Activated T-cell treated with anti-CD3 and anti-CD28 coated beads, Interleukin-2, amount 50 U/mL, for 72 hours (primary cell): ENCODE measurements around the gene PIP5K1C. TPM values are rescaled to one million over a fixed set of nuclear protein-coding genes. Genes with fewer than 3 reads are reported as not detected.

Experiments
- ATAC-seq, 2 donors: fragments of 150-1000 bp; cut with Tn5 transposase; replicated peaks in 1 of 2; 2 replicates each; pipeline ENCODE4 v1.10.0; 2021; ENCODE audit warnings: moderate library complexity in 2 of 2, mild to moderate bottlenecking in 1 of 2
- DNase-seq, 2 donors: peaks; one replicate each; pipeline ENCODE4 v3.0.0; 2021 to 2022; ENCODE audit warnings: mixed read lengths in 1 of 2
- H3K27ac Mint-ChIP-seq: one replicate; pipeline ENCODE4 v1.8.0; 2022; ENCODE audit warnings: mild to moderate bottlenecking, moderate library complexity, mixed read lengths
- H3K27me3 Mint-ChIP-seq: one replicate; pipeline ENCODE4 v1.8.0; 2022; ENCODE audit warnings: low read depth, mixed read lengths
- H3K36me3 Mint-ChIP-seq, 2 donors: one replicate each; pipeline ENCODE4 v1.8.0; 2022; ENCODE audit warnings: mixed read lengths in 2 of 2, mild to moderate bottlenecking in 1 of 2; ENCODE audit not compliant: insufficient read depth in 2 of 2
- H3K4me1 Mint-ChIP-seq: one replicate; pipeline ENCODE4 v1.8.0; 2022; ENCODE audit warnings: low read depth, mixed read lengths
- H3K4me3 Mint-ChIP-seq, 2 donors: one replicate each; pipeline ENCODE4 v1.8.0; 2022; ENCODE audit warnings: mild to moderate bottlenecking in 2 of 2, mixed read lengths in 2 of 2, moderate library complexity in 2 of 2
- H3K9me3 Mint-ChIP-seq, 2 donors: one replicate each; pipeline ENCODE4 v1.8.0; 2022; ENCODE audit warnings: mixed read lengths in 2 of 2
- total RNA-seq, 2 donors: library from RNA; stranded (reverse); gene quantifications; one replicate each; pipeline ENCODE4 v1.2.3, GENCODE V29; 2022

The PIP5K1C gene
- total RNA-seq, 2 donors from 2014 or later = 16.0 to 21.0 TPM

DNA sequence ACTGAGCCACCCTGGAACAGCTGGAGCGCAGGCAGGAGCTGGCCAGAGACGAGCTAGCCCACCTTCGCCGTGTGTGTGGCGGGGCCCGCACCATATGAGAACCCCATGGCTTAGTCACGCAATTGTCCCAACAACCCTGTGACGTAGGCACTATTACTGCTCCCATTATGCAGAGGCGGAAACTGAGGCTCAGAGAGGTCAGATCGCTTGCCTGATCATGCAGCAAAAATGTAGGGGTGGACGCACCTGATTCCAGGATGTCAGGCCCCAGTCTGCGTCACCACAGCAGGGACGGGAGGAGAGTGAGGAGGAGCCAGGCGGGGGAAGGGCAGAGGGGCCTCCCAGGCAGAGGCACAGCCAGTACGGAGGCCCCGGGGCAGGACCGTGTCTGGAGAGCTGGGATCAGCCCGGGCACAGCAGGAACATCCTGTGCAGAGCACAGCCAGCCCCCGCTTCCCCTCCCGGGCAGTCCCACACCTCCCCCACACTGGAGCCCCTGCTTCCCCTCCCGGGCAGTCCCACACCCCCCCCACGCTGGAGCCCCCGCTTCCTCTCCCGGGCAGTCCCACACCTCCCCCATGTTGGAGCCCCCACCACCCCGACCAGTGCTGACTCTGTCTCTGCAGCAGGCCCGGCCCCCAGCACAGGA, 16.7 kb downstream of the PIP5K1C start:
- Mint-ChIP-seq H3K27me3 (no peaks in the 10 kb centered on the region), H3K9me3 (peaks cover 0 to 4% of the 10 kb centered on the region in 2 donors), H3K36me3 (peaks cover 3 to 12% of the 10 kb centered on the region in 2 donors), H3K27ac (no peak overlapping the region), H3K4me1 (peaks cover 13% of the 10 kb centered on the region), H3K4me3 (no peak overlapping the region)
- ATAC-seq = no peak
- DNase-seq = no peak

- H3K4me1 Mint-ChIP-seq = peaks cover 10% of the 10 kb centered on the region
- H3K36me3 Mint-ChIP-seq = peaks cover 3 to 12% of the 10 kb centered on the region in 2 donors
- no peak overlapping the region for H3K4me3 Mint-ChIP-seq
- no peak overlapping the region for H3K27ac Mint-ChIP-seq
- no peaks in the 10 kb centered on the region for H3K27me3 Mint-ChIP-seq
- ATAC-seq = no peak
- peaks cover 0 to 4% of the 10 kb centered on the region in 2 donors for H3K9me3 Mint-ChIP-seq
- no peak for DNase-seq
Measured at GRCh38 chr19:3682741-3683404, 17.4 kb downstream of the PIP5K1C start.

GRCh38 chr19:3682286-3682685, 18.0 kb downstream of the PIP5K1C start:
- no peak overlapping the region for H3K27ac Mint-ChIP-seq
- H3K27me3 Mint-ChIP-seq = no peaks in the 10 kb centered on the region
- no peak overlapping the region for H3K4me3 Mint-ChIP-seq
- H3K9me3 Mint-ChIP-seq = peaks cover 0 to 4% of the 10 kb centered on the region in 2 donors
- ATAC-seq (no peak), DNase-seq (no peak)
- H3K36me3 Mint-ChIP-seq = peaks cover 3 to 12% of the 10 kb centered on the region in 2 donors
- peaks cover 6% of the 10 kb centered on the region for H3K4me1 Mint-ChIP-seq

GRCh38 chr19:3680939-3681338, 19.3 kb downstream of the PIP5K1C start:
- H3K4me3 Mint-ChIP-seq = no peak overlapping the region
- ATAC-seq = no peak

DNA sequence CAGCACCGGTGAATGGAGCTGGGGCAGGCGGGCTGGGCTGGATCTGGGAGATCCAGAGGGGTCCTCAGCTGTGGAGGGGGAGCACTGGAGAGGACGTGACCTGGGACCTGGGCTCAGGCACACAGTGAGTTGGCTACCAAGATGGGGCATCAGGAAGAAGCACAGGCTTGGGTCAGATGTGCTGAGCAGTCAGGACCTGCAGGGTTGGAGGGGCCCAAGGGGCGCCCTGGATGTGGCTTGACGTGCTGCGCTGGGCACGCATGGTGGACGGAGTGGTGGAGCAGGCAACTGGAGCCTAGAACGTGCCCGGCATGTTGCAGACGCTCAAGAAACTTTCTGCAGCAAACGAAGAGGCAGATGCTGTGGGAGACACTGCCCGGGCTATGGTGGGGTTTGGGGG, 20.7 kb downstream of the PIP5K1C start:
- ATAC-seq (no peak), DNase-seq (no peak)
- Mint-ChIP-seq H3K27ac (no peak overlapping the region), H3K4me1 (peaks cover 6% of the 10 kb centered on the region), H3K36me3 (peaks cover 3 to 9% of the 10 kb centered on the region in 2 donors), H3K4me3 (no peak overlapping the region), H3K9me3 (peaks cover 0 to 4% of the 10 kb centered on the region in 2 donors), H3K27me3 (no peaks in the 10 kb centered on the region)

More at GRCh38 chr19:3680939-3681338, 19.3 kb downstream of the PIP5K1C start:
- H3K36me3 Mint-ChIP-seq = peaks cover 3 to 12% of the 10 kb centered on the region in 2 donors
- DNase-seq = no peak
- H3K9me3 Mint-ChIP-seq = peaks cover 0 to 4% of the 10 kb centered on the region in 2 donors
- H3K27me3 Mint-ChIP-seq = no peaks in the 10 kb centered on the region
- H3K4me1 Mint-ChIP-seq = peaks cover 6% of the 10 kb centered on the region
- no peak overlapping the region for H3K27ac Mint-ChIP-seq

- H3K4me1 Mint-ChIP-seq = peaks cover 6% of the 10 kb centered on the region
- ATAC-seq = no peak
- no peaks in the 10 kb centered on the region for H3K27me3 Mint-ChIP-seq
- no peak for DNase-seq
- peaks cover 0 to 3% of the 10 kb centered on the region in 2 donors for H3K9me3 Mint-ChIP-seq
- H3K4me3 Mint-ChIP-seq = no peak overlapping the region
- peaks cover 3 to 7% of the 10 kb centered on the region in 2 donors for H3K36me3 Mint-ChIP-seq
- H3K27ac Mint-ChIP-seq = no peak overlapping the region
Measured at GRCh38 chr19:3679138-3679537, 21.1 kb downstream of the PIP5K1C start.

- no peak for ATAC-seq
- H3K27ac Mint-ChIP-seq = no peak overlapping the region
Measured at GRCh38 chr19:3678188-3678587, 22.1 kb downstream of the PIP5K1C start.

GRCh38 chr19:3674784-3675543, 25.3 kb downstream of the PIP5K1C start:
- DNase-seq (no peak), ATAC-seq (no peak)
- no peaks in the 10 kb centered on the region for H3K9me3 Mint-ChIP-seq
- H3K27me3 Mint-ChIP-seq = no peaks in the 10 kb centered on the region
- H3K36me3 Mint-ChIP-seq = peaks cover 2 to 3% of the 10 kb centered on the region in 2 donors
- peaks cover 24% of the 10 kb centered on the region for H3K4me1 Mint-ChIP-seq
- no peak overlapping the region for H3K4me3 Mint-ChIP-seq
- H3K27ac Mint-ChIP-seq = no peak overlapping the region

More at GRCh38 chr19:3678188-3678587, 22.1 kb downstream of the PIP5K1C start:
- Mint-ChIP-seq H3K4me3 (no peak overlapping the region), H3K36me3 (peaks cover 0 to 3% of the 10 kb centered on the region in 2 donors), H3K27me3 (no peaks in the 10 kb centered on the region), H3K4me1 (peaks cover 6% of the 10 kb centered on the region), H3K9me3 (no peaks in the 10 kb centered on the region)
- no peak for DNase-seq

DNA sequence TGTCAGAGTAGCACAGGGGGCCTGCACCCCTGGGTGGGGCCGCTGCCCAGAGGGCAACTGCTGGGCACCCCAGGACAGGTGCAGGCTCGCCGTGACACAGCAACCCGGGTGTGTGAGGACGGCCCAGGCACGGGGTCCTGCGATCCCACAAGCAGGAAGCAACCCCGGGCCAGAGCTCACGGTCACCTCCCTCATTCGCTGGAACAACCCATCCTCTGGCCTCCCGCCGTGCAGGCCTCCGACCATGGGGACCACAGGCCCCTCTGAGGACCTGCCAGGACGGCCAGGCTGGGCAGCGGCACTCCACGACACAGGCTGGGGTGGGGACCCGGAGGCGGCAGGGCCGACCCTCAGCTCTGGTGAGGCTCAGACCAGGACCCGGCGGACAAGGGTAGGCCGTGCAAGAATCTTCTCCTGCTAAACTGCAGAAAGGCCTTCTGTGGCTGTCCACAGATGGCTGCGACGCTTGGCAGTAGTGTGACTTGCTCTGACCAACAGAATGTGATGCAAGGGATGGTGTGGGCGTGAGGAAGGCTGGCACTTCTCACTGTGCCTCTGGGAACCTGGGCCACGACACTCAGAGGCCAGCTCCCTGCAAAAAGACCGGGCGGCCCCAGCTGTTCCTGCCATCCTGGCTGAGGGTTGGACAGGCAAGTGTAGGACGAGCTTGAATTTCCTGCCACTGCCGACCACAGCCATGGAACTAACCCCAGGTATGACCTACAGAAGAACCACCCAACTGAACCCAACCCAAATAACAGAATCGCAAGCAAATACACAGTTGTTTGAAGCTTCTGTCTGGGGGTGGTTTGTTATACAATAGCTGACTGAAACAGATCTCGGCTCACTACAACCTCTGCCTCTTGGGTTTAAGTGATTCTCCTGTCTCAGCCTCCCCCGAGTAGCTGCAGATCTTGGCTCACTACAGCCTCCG, 26.5 kb downstream of the PIP5K1C start:
- no peaks in the 10 kb centered on the region for H3K9me3 Mint-ChIP-seq
- no peak overlapping the region for H3K4me3 Mint-ChIP-seq
- no peak overlapping the region for H3K27ac Mint-ChIP-seq

DNA sequence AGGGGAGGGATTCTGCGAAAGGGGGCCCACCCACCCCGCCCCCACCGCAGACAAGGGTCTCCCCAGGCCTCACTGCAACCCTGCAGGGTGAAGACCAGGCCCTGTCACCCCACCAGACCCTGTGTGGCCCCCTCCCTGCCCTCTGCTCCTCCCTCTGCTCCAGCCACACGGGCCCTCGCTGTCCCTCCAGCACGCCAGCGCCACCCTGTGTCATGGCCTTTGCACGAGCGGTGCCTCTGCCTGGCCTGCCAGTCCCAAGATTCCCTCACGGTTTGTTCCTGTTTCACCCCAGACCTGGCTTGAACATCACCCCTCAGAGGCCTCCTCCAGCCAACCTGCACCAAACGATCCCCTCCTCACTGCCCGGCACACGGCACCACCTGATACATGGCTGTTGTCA, 27.3 kb downstream of the PIP5K1C start:
- Mint-ChIP-seq H3K9me3 (no peaks in the 10 kb centered on the region), H3K4me1 (peaks cover 24% of the 10 kb centered on the region), H3K4me3 (no peak overlapping the region), H3K27me3 (no peaks in the 10 kb centered on the region), H3K27ac (peak overlapping the region; percentile 33), H3K36me3 (peaks cover 2 to 3% of the 10 kb centered on the region in 2 donors)
- no peak for ATAC-seq
- DNase-seq = no peak

More for the DNA sequence above, 26.5 kb downstream of the PIP5K1C start:
- peaks cover 24% of the 10 kb centered on the region for H3K4me1 Mint-ChIP-seq
- no peak for ATAC-seq
- H3K27me3 Mint-ChIP-seq = no peaks in the 10 kb centered on the region
- no peak for DNase-seq
- H3K36me3 Mint-ChIP-seq = peaks cover 2 to 3% of the 10 kb centered on the region in 2 donors

DNA sequence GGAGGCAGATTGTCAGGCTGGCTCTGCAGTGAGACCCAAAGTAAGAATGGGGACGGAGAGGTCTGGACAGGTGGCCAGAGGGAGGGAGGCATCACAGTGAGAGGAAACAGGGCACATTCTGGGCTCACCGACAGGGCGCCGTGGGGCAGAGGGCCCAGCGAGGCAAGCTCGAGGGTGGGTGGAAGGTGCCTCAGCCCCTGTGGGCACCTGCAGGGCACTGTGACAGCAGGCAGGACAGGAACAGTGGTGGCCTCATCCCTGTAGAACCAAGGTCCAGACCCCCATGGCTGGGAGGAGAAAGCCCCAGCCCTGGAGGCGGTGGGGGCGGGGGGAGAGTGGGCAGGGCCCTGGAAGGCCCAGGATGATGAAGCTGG, 27.7 kb downstream of the PIP5K1C start:
- ATAC-seq (no peak), DNase-seq (no peak)
- no peaks in the 10 kb centered on the region for H3K27me3 Mint-ChIP-seq
- peaks cover 2 to 3% of the 10 kb centered on the region in 2 donors for H3K36me3 Mint-ChIP-seq
- H3K4me1 Mint-ChIP-seq = peaks cover 24% of the 10 kb centered on the region
- peak overlapping the region; percentile 74 to 81 for H3K4me3 Mint-ChIP-seq
- H3K9me3 Mint-ChIP-seq = no peaks in the 10 kb centered on the region
- no peak overlapping the region for H3K27ac Mint-ChIP-seq
